ENCODE results near the gene TIGD1.

TIGD1 gene

GRCh38 chr2:232523682-232524597 is 26.4 kb downstream of the TIGD1 start:
- peak; percentile 34 for DNase-seq (ENCODE audit: low read depth)

- no peak for DNase-seq (ENCODE audit: low read depth)
These were observed 27.0 kb downstream of the TIGD1 start for GRCh38 chr2:232523402-232523681.

GRCh38 chr2:232522623-232523401 is 27.5 kb downstream of the TIGD1 start:
- no peak for DNase-seq (ENCODE audit: low read depth)

GRCh38 chr2:232521959-232522622 is 28.3 kb downstream of the TIGD1 start:
- no peak for DNase-seq (ENCODE audit: low read depth)

- no peak for DNase-seq (ENCODE audit: low read depth)
These were observed 29.3 kb downstream of the TIGD1 start for GRCh38 chr2:232521098-232521497.

GRCh38 chr2:232520489-232520888 is 29.9 kb downstream of the TIGD1 start:
- DNase-seq (ENCODE audit: low read depth): no peak

GRCh38 chr2:232519581-232520438 is 30.5 kb downstream of the TIGD1 start, which contains the start of gene PRSS56:
Gene PRSS56 (plus strand): TSS chr2:232520388. CDS start chr2:232520599, 211 bp downstream.
- DNase-seq (ENCODE audit: low read depth): no peak

GRCh38 chr2:232518844-232519243 is 31.5 kb downstream of the TIGD1 start:
- DNase-seq (ENCODE audit: low read depth): no peak

GRCh38 chr2:232516551-232516950 is 33.8 kb downstream of the TIGD1 start:
- no peak for DNase-seq (ENCODE audit: low read depth)

- DNase-seq (ENCODE audit: low read depth): no peak
These were observed 34.7 kb downstream of the TIGD1 start for GRCh38 chr2:232515639-232516038.

GRCh38 chr2:232513353-232513752 is 37.0 kb downstream of the TIGD1 start:
- DNase-seq (ENCODE audit: low read depth): no peak

GRCh38 chr2:232512602-232513001 is 37.8 kb downstream of the TIGD1 start:
- no peak for DNase-seq (ENCODE audit: low read depth)

GRCh38 chr2:232511336-232511890 is 38.9 kb downstream of the TIGD1 start:
- no peak for DNase-seq (ENCODE audit: low read depth)

- no peak for DNase-seq (ENCODE audit: low read depth)
These were observed 42.1 kb downstream of the TIGD1 start for GRCh38 chr2:232508251-232508650.

- no peak for DNase-seq (ENCODE audit: low read depth)
These were observed 43.6 kb downstream of the TIGD1 start for GRCh38 chr2:232506709-232507108.

- DNase-seq (ENCODE audit: low read depth): no peak
These were observed 44.5 kb downstream of the TIGD1 start for GRCh38 chr2:232505856-232506255.

GRCh38 chr2:232504438-232504837 is 45.9 kb downstream of the TIGD1 start:
- DNase-seq (ENCODE audit: low read depth): no peak

GRCh38 chr2:232503809-232504323 is 46.5 kb downstream of the TIGD1 start:
- DNase-seq (ENCODE audit: low read depth): no peak

GRCh38 chr2:232502911-232503808 is 47.2 kb downstream of the TIGD1 start:
- no peak for DNase-seq (ENCODE audit: low read depth)

GRCh38 chr2:232502511-232502910 is 47.8 kb downstream of the TIGD1 start:
- no peak for DNase-seq (ENCODE audit: low read depth)

Data from iris pigment epithelial cell (primary cell).